Stimulated activated CD4-positive, alpha-beta T cell treated with anti-CD3 and anti-CD28 coated beads, Interleukin-1b, Interleukin-23, amount 100 ng/mL, for 4 hours (primary cell): ENCODE data around the gene GJB1.
"Not testable (repeated sequence)": the region's sequence is repeated elsewhere in the genome, so short reads cannot be mapped to it uniquely, and the experiment has no call there.

Experiments used
- DNase-seq, 2 donors: peaks; one replicate each; pipeline ENCODE4 v3.0.0-alpha.2; 2020; ENCODE audit warnings: low read depth in 2 of 2

Gene GJB1

GRCh38 chrX:71256051-71256450 is 33.0 kb downstream of the GJB1 start:
- DNase-seq: no peak

GRCh38 chrX:71256856-71257255 is 33.8 kb downstream of the GJB1 start:
- no peak for DNase-seq

GRCh38 chrX:71268624-71269023 is 45.6 kb downstream of the GJB1 start:
- not testable (repeated sequence) for DNase-seq

GRCh38 chrX:71269801-71270395 is 46.9 kb downstream of the GJB1 start:
- DNase-seq: no peak

GRCh38 chrX:71272313-71272712 is 49.3 kb downstream of the GJB1 start:
- not testable (repeated sequence) for DNase-seq
